ENCODE data around the gene LRRC37A3.

- TF ChIP-seq CTCF (conservative IDR thresholded peaks at IDR 0.05) (no peak), EZH2 (IDR thresholded peaks at IDR 0.05; ENCODE audit: low read depth) (no peak)
Observed at GRCh38 chr17:64920026-64920418, 744 bp upstream of the LRRC37A3 start.

Data from PC-9 (cell line).